Psoas muscle (tissue), 8 donors: ENCODE measurements around the gene ETV1. TPM values are rescaled to one million over a fixed set of nuclear protein-coding genes. Genes with fewer than 3 reads are reported as not detected.

Experiments
- ATAC-seq, 4 donors: fragments of 200-7000 bp; cut with Tn5 transposase; one replicate each; pipeline ENCODE4 v1.9.1; 2020; ENCODE audit warnings: moderate library complexity in 3 of 4, mild to moderate bottlenecking in 2 of 4
- DNase-seq, 2 donors: peaks; one replicate each; pipeline ENCODE4 v3.0.0-alpha.2; 2020
- H3K27ac ChIP-seq: fragments of 200-600 bp; one replicate; pipeline ENCODE4 v1.8.0; 2022
- H3K27me3 ChIP-seq, 3 donors: fragments of 200-600 bp in 1 of 3; one replicate each; pipeline versions ENCODE4 v1.6.1 to v1.8.0; 2013 to 2022; ENCODE audit warnings: low read length in 2 of 3, mild to moderate bottlenecking in 2 of 3, moderate library complexity in 1 of 3; ENCODE audit not compliant: insufficient read depth in 3 of 3
- H3K36me3 ChIP-seq, 2 donors: fragments of 200-600 bp in 1 of 2; one replicate each; pipeline versions ENCODE4 v1.6.1 to v1.8.0; 2013 to 2022; ENCODE audit warnings: low read depth in 1 of 2, mild to moderate bottlenecking in 1 of 2, moderate library complexity in 1 of 2; ENCODE audit not compliant: insufficient read depth in 1 of 2
- H3K4me1 ChIP-seq: fragments of 200-600 bp; one replicate; pipeline ENCODE4 v1.8.0; 2022
- H3K4me3 ChIP-seq: fragments of 200-600 bp; one replicate; pipeline ENCODE4 v1.8.0; 2022; ENCODE audit warnings: mild to moderate bottlenecking
- H3K9me3 ChIP-seq: fragments of 200-600 bp; one replicate; pipeline ENCODE4 v1.8.0; 2022
- WGBS, 3 donors: extraction: QIAGEN DNeasy Blood & Tissue Kit; methylation state at CpG; one replicate each; pipeline versions ENCODE4 v1.1.6 to v1.1.7; 2013; 5-methylcytosine and 5-hydroxymethylcytosine counted together
- intact Hi-C, 2 donors: fragments of 100-400 bp; cut with DNase I; formaldehyde crosslinking; loops; one replicate each; pipeline versions ENCODE4 v1.11.0 to v1.14.2; 2022
- polyA plus RNA-seq, 3 donors: library from polyadenylated mRNA; stranded (reverse); fragments of 200-250 nt; gene quantifications; one replicate each; pipeline ENCODE4 v1.2.3, GENCODE V29; 2013
- total RNA-seq, 4 donors: library from RNA; stranded (reverse); fragmentation: NEBNext Ultra II Directional in 2 of 4; extraction: Animal tissue kit (Norgen Biotek cat#: 25700) in 2 of 4; gene quantifications; one replicate each; pipeline versions ENCODE4 v1.2.1 to v1.2.4, GENCODE V29; 2021 to 2023
- TF ChIP-seq, protein P1 (sequence below): fragments of 200-600 bp; IDR thresholded peaks from one replicate; pipeline ENCODE4 v1.8.0; 2022; ENCODE audit warnings: antibody characterized with exemption
- donor health status: healthy with polysubstance abuse.
- donor health status: DM: no; HTN: no; CAD: no; lungs with moderate emphysema.
- donor health status: Bipolar disorder and iron deficiency.
- donor health status: healthy.
- donor health status: DM: yes; HTN: yes; CAD: no.
- donor health status: DM: no; HTN: no; CAD: no.
- donor health status: DM: no; HTN: no; CAD: no.
- donor health status: DM: yes; HTN: yes; CAD: no.

The ETV1 gene
- total and polyA plus RNA-seq, 7 donors, result 0.20 to 3.8 (median 0.95) TPM

DNA sequence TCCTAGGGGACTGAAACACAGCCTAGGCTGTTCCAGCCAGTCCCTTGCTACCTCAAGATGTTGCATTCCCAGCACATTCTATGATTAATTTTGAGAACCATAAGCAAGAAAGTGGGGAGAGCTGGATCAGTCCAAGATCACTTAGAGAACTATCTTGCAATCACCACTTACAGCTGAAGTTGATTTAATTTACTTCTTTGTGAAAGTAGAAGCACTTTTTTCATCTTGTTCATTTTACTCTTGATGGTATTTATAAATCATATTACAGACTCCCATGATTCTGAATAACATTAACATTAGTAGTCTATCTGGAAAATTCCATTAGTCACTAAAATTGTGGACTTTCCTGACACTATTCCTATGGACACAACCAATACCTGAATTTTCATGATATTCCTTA, 118.5 kb downstream of the ETV1 start:
- intact Hi-C loops, result no loop called here
- H3K27me3 ChIP-seq, result no peaks in the 10 kb centered on the region
- TF ChIP-seq, protein P1, sequence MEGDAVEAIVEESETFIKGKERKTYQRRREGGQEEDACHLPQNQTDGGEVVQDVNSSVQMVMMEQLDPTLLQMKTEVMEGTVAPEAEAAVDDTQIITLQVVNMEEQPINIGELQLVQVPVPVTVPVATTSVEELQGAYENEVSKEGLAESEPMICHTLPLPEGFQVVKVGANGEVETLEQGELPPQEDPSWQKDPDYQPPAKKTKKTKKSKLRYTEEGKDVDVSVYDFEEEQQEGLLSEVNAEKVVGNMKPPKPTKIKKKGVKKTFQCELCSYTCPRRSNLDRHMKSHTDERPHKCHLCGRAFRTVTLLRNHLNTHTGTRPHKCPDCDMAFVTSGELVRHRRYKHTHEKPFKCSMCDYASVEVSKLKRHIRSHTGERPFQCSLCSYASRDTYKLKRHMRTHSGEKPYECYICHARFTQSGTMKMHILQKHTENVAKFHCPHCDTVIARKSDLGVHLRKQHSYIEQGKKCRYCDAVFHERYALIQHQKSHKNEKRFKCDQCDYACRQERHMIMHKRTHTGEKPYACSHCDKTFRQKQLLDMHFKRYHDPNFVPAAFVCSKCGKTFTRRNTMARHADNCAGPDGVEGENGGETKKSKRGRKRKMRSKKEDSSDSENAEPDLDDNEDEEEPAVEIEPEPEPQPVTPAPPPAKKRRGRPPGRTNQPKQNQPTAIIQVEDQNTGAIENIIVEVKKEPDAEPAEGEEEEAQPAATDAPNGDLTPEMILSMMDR, result no peak
- H3K9me3 ChIP-seq, result no peaks in the 10 kb centered on the region
- ATAC-seq (no peak), DNase-seq (no peak)
- H3K27ac ChIP-seq, result no peak overlapping the region
- H3K4me1 ChIP-seq, result no peaks in the 10 kb centered on the region
- H3K36me3 ChIP-seq, result no peaks in the 10 kb centered on the region
- H3K4me3 ChIP-seq, result no peak overlapping the region

DNA sequence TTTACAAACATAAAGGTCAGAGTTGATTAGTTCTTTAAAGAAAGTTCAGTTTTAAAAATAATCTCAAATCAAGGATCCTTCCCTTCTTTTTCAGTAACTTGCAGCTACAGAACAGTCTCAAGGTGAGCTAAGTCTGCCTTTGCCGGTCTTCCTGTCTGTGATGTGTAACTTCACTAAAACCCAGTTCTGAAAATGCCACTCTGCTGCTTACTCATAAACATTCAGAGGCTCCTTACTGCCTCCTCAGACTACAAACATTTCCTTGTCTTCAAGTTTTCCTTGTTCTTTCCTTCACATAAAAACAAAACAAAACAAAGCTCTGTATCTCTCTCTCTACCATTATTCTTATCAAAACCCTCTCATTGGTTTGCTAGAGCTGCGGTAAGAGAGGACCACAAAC, 128.7 kb downstream of the ETV1 start:
- TF ChIP-seq, protein P1, result no peak
- Histone ChIP-seq H3K36me3 (no peaks in the 10 kb centered on the region), H3K4me1 (no peaks in the 10 kb centered on the region), H3K27me3 (no peaks in the 10 kb centered on the region), H3K27ac (no peak overlapping the region), H3K4me3 (no peak overlapping the region), H3K9me3 (no peaks in the 10 kb centered on the region)
- intact Hi-C loops, result no loop called here
- WGBS, 3 donors, result 91 to 97% (median 94%) methylated on average over 2 of the region's 2 CpGs
- no peak for ATAC-seq
- DNase-seq, result no peak

DNA sequence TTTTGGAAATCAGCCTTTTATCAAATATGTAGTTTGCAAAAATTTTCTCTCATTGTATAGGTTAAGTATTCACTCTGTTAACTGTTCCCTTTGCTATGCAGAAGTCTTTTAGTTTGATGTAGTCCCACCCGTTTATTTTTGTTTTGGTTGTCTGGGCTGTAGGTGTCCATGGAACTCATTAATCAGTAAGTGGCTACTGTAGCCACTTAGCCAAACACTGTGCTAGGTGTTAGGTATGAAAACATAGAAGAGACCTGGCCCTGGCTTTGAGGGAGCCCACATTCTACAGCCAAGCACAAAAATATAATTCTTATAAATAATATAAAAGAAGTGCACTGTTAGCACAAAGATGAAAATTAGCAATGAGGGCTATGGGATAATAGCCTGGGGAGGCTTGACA, 133.5 kb downstream of the ETV1 start:
- no peak for ATAC-seq
- intact Hi-C loops, result no loop called here
- H3K9me3 ChIP-seq, result no peaks in the 10 kb centered on the region
- no peaks in the 10 kb centered on the region for H3K27me3 ChIP-seq
- WGBS, 3 donors, result 71 to 76% (median 72%) methylated on average over 1 of the region's 1 CpG
- H3K4me1 ChIP-seq, result no peaks in the 10 kb centered on the region
- TF ChIP-seq, protein P1, result no peak
- H3K36me3 ChIP-seq, result no peaks in the 10 kb centered on the region
- DNase-seq, result no peak
- no peak overlapping the region for H3K27ac ChIP-seq
- no peak overlapping the region for H3K4me3 ChIP-seq

DNA sequence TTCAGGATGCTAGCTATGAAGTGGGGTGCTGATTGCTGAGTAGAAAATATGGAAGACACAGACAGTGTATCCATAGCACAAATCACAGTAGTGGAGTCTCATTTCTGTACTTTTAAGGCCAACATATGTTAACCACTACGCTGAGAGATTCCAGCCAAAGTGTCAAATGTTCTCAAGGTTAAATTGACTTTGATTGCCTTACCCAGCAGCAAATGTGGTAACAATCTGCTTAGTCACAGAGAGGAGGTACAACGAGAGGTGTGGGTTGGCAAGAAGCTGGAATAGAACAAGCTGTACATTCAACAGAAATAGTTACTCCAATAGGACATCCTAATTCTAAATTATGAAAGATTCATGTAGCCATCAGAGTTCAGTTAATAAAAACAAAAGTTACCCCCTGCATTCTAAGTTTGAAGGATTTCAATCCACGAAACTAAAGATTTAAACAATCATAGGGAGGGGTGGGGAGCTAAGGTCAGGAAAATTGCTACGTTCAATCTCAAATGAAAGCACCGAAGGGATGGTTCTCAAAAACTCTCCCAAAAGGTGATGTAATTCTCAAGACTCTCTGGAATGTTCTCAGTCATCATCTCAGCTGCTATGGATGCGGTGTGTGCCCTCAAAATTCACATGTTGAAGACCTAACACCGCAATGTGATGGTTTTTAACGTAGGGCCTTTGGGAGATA, 137.0 kb downstream of the ETV1 start:
- DNase-seq (no peak), ATAC-seq (no peak)
- no peak overlapping the region for H3K27ac ChIP-seq
- no peaks in the 10 kb centered on the region for H3K27me3 ChIP-seq
- TF ChIP-seq, protein P1, result no peak
- intact Hi-C loops, result no loop called here
- H3K4me1 ChIP-seq, result no peaks in the 10 kb centered on the region
- WGBS, 3 donors, result 80 to 84% (median 82%) methylated on average over 8 of the region's 8 CpGs
- H3K36me3 ChIP-seq, result no peaks in the 10 kb centered on the region
- no peaks in the 10 kb centered on the region for H3K9me3 ChIP-seq
- H3K4me3 ChIP-seq, result no peak overlapping the region

DNA sequence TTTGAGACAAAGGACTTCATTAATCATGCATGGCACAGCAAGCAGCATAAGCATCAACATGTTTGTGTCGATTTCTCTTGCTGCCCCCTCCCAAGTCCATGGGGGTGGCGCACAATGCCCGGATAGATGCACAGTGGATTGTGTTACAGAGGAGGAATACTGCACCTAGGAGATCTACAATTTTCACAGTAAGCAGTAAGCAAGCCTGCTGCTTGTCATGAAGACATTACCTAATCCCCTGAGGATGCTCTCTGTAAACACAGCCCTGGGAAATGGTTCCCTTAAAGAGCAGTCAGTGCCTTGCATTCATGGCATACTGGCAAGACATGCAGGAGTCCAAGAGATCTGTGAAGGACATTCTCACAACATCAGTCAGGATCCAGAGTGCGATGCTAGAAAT, 137.7 kb downstream of the ETV1 start:
- ATAC-seq (no peak), DNase-seq (no peak)
- Histone ChIP-seq H3K4me3 (no peak overlapping the region), H3K27me3 (no peaks in the 10 kb centered on the region), H3K9me3 (no peaks in the 10 kb centered on the region), H3K36me3 (no peaks in the 10 kb centered on the region), H3K4me1 (no peaks in the 10 kb centered on the region), H3K27ac (no peak overlapping the region)
- intact Hi-C loops, result no loop called here
- WGBS, 3 donors, result 57 to 65% (median 60%) methylated on average over 4 of the region's 4 CpGs
- TF ChIP-seq, protein P1, result no peak
